ENCODE measurements around the gene COL6A3. TPM values are rescaled to one million over a fixed set of nuclear protein-coding genes. Genes with fewer than 3 reads are reported as not detected.

The COL6A3 gene
- total RNA-seq, 1 experiment from 2014 or later: 0.86 TPM

- ChIA-PET POLR2A (ENCODE audit: low non-redundant PET) (interaction anchor here (0.6 kb wide), 1 partner anchor 343 kb away, joined by 3 read pairs; no protein-coding TSS in a partner anchor), CTCF (interaction anchor here (1.0 kb wide), 1 partner anchor 30 kb away, joined by 5 read pairs; no protein-coding TSS in a partner anchor)
- no peaks in the 10 kb centered on the region for H3K27me3 ChIP-seq (replicated peaks; ENCODE audit: insufficient read depth, low read depth, low read length, poor library complexity)
- no peaks in the 10 kb centered on the region for H3K9me3 ChIP-seq (ENCODE audit: low read depth, low read length, poor library complexity, severe bottlenecking)
- no peak overlapping the region for H3K4me3 ChIP-seq (ENCODE audit: low read depth, low read length, poor library complexity, severe bottlenecking)
- 0 out of 2 replicates have a peak, but pooled peaks have one; percentile 23 for TF ChIP-seq CTCF (conservative IDR thresholded peaks at IDR 0.05; ENCODE audit: low read depth, low read length)
- TF ChIP-seq EZH2 (IDR thresholded peaks at IDR 0.05; ENCODE audit: borderline replicate concordance, low read depth, low read length, poor library complexity, severe bottlenecking): no peak
- peaks cover 5% of the 10 kb centered on the region for H3K4me1 ChIP-seq (ENCODE audit: insufficient read depth, low read length, poor library complexity, severe bottlenecking)
- DNase-seq (ENCODE audit: low spot score): peak; percentile 56
- intact Hi-C loops (cut with micrococcal nuclease; ENCODE audit: unreplicated experiment): no loop called here
- BruUV-seq (replicated peaks): no TSS peak
- no peaks in the 10 kb centered on the region for H3K36me3 ChIP-seq (ENCODE audit: insufficient read depth, low read length, poor library complexity, severe bottlenecking)
- no peak overlapping the region for H3K27ac ChIP-seq (ENCODE audit: low read depth, low read length, poor library complexity, severe bottlenecking)
Observed at GRCh38 chr2:237451643-237452469, 37.9 kb upstream of the COL6A3 start.

GRCh38 chr2:237450583-237450982 is 36.6 kb upstream of the COL6A3 start:
- H3K9me3 ChIP-seq (ENCODE audit: low read depth, low read length, poor library complexity, severe bottlenecking): no peaks in the 10 kb centered on the region
- POLR2A ChIA-PET (ENCODE audit: low non-redundant PET): interaction anchor here (0.7 kb wide), 1 partner anchor 1999 kb away, joined by 4 read pairs; no protein-coding TSS in a partner anchor
- H3K4me3 ChIP-seq (ENCODE audit: low read depth, low read length, poor library complexity, severe bottlenecking): no peak overlapping the region
- TF ChIP-seq EZH2 (IDR thresholded peaks at IDR 0.05; ENCODE audit: borderline replicate concordance, low read depth, low read length, poor library complexity, severe bottlenecking): no peak
- H3K36me3 ChIP-seq (ENCODE audit: insufficient read depth, low read length, poor library complexity, severe bottlenecking): no peaks in the 10 kb centered on the region
- intact Hi-C loops (cut with micrococcal nuclease; ENCODE audit: unreplicated experiment): no loop called here
- no TSS peak for BruUV-seq (replicated peaks)
- CTCF ChIA-PET: interaction anchor here (0.6 kb wide), 1 partner anchor 62 kb away, joined by 6 read pairs; no protein-coding TSS in a partner anchor
- H3K27ac ChIP-seq (ENCODE audit: low read depth, low read length, poor library complexity, severe bottlenecking): no peak overlapping the region
- no peak for DNase-seq (ENCODE audit: low spot score)
- H3K27me3 ChIP-seq (replicated peaks; ENCODE audit: insufficient read depth, low read depth, low read length, poor library complexity): no peaks in the 10 kb centered on the region
- peaks cover 5% of the 10 kb centered on the region for H3K4me1 ChIP-seq (ENCODE audit: insufficient read depth, low read length, poor library complexity, severe bottlenecking)

DNA sequence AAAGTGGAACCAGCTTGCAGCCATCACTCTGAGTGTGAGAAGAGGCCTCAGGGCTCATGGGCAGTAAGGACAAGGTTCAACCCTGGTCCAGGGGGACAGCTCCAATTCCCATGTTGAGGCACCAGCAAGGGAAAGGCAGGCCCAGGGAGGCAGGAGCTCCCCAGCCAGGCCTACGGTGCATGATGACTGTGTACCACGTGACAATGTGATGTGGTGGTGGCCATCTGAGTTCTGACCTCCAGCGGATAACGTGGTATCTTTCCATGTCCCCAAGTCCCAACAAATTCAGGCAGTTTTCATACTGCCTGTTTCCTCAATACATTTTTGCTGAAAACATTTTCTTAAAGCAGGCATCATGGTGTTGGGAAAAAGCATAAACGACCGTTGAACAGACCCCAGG is 36.1 kb upstream of the COL6A3 start:
- BruUV-seq (replicated peaks): no TSS peak

More for the DNA sequence above, 36.1 kb upstream of the COL6A3 start:
- H3K27me3 ChIP-seq (replicated peaks; ENCODE audit: insufficient read depth, low read depth, low read length, poor library complexity): no peaks in the 10 kb centered on the region
- CTCF ChIA-PET: no interaction called here
- no peaks in the 10 kb centered on the region for H3K9me3 ChIP-seq (ENCODE audit: low read depth, low read length, poor library complexity, severe bottlenecking)
- no peak overlapping the region for H3K4me3 ChIP-seq (ENCODE audit: low read depth, low read length, poor library complexity, severe bottlenecking)
- POLR2A ChIA-PET (ENCODE audit: low non-redundant PET): no interaction called here
- intact Hi-C loops (cut with micrococcal nuclease; ENCODE audit: unreplicated experiment): no loop called here
- TF ChIP-seq CTCF (conservative IDR thresholded peaks at IDR 0.05; ENCODE audit: low read depth, low read length) (no peak), EZH2 (IDR thresholded peaks at IDR 0.05; ENCODE audit: borderline replicate concordance, low read depth, low read length, poor library complexity, severe bottlenecking) (no peak)
- DNase-seq (ENCODE audit: low spot score): no peak
- no peak overlapping the region for H3K27ac ChIP-seq (ENCODE audit: low read depth, low read length, poor library complexity, severe bottlenecking)
- peaks cover 8% of the 10 kb centered on the region for H3K4me1 ChIP-seq (ENCODE audit: insufficient read depth, low read length, poor library complexity, severe bottlenecking)
- no peaks in the 10 kb centered on the region for H3K36me3 ChIP-seq (ENCODE audit: insufficient read depth, low read length, poor library complexity, severe bottlenecking)

Data from A673 (cell line).